OCI-LY1 (cell line): ENCODE data around the gene ARHGEF19.
A peak's percentile ranks its signal among the peaks of the same experiment; 100 is the strongest.

ENCODE experiments used
- H2AFZ ChIP-seq: fragments of 200-600 bp; sonication (generic), shearing (Covaris generic); 2 replicates; pipeline ENCODE4 v1.6.0; 2014; ENCODE audit warnings: antibody characterized with exemption, mild to moderate bottlenecking, low read length
- H3F3A ChIP-seq: fragments of 200-600 bp; sonication (generic), shearing (Covaris generic); 2 replicates; pipeline ENCODE4 v1.6.0; 2014; ENCODE audit warnings: mild to moderate bottlenecking, antibody characterized with exemption, low read length, moderate library complexity; ENCODE audit not compliant: insufficient read depth
- H3K27ac ChIP-seq: fragments of 200-600 bp; sonication (generic); 2 replicates; pipeline ENCODE4 v1.5.1; 2014; ENCODE audit warnings: low read length, mixed run types, mild to moderate bottlenecking, low read depth; ENCODE audit not compliant: poor library complexity, severe bottlenecking
- H3K27me3 ChIP-seq: fragments of 200-600 bp; sonication (generic); 2 replicates; pipeline ENCODE4 v1.6.0; 2014; ENCODE audit warnings: antibody characterized with exemption, mild to moderate bottlenecking, low read length, moderate library complexity; ENCODE audit not compliant: insufficient read depth
- H3K36me3 ChIP-seq: fragments of 200-600 bp; sonication (generic); 2 replicates; pipeline ENCODE4 v1.6.1; 2014; ENCODE audit warnings: mild to moderate bottlenecking, antibody characterized with exemption, low read length, moderate library complexity, mixed read lengths; ENCODE audit not compliant: insufficient read depth
- H3K4me1 ChIP-seq: fragments of 200-600 bp; sonication (generic); 2 replicates; pipeline ENCODE4 v1.5.1; 2014; ENCODE audit warnings: mild to moderate bottlenecking, low read length, moderate library complexity; ENCODE audit not compliant: insufficient read depth, severe bottlenecking
- H3K4me2 ChIP-seq: fragments of 200-600 bp; sonication (generic), shearing (Covaris generic); 2 replicates; pipeline ENCODE4 v1.6.1; 2014; ENCODE audit warnings: low read length
- H3K4me3 ChIP-seq: fragments of 200-600 bp; sonication (generic); 2 replicates; pipeline ENCODE4 v1.5.1; 2014; ENCODE audit warnings: low read length, low read depth, mild to moderate bottlenecking, mixed read lengths; ENCODE audit not compliant: poor library complexity, severe bottlenecking
- H3K79me2 ChIP-seq: fragments of 200-600 bp; shearing (Covaris generic); 2 replicates; pipeline ENCODE4 v1.6.1; 2016; ENCODE audit warnings: mixed run types, low read length, mixed read lengths; ENCODE audit not compliant: insufficient read depth
- H3K9ac ChIP-seq: fragments of 200-600 bp; sonication (generic), shearing (Covaris generic); 2 replicates; pipeline ENCODE4 v1.6.1; 2014; ENCODE audit warnings: mild to moderate bottlenecking, low read length, mixed read lengths
- H3K9me2 ChIP-seq: fragments of 200-600 bp; sonication (generic), shearing (Covaris generic); 2 replicates; pipeline ENCODE4 v1.6.1; 2014; ENCODE audit warnings: low read depth, mild to moderate bottlenecking, low read length, mixed read lengths
- H3K9me3 ChIP-seq: fragments of 200-600 bp; shearing (Covaris generic); 2 replicates; pipeline ENCODE4 v1.6.1; 2014; ENCODE audit warnings: low read length, mixed read lengths
- H4K20me1 ChIP-seq: fragments of 200-600 bp; sonication (generic), shearing (Covaris generic); 2 replicates; pipeline ENCODE4 v1.6.0; 2016; ENCODE audit warnings: mild to moderate bottlenecking, low read length; ENCODE audit not compliant: insufficient read depth
- CTCF ChIP-seq: fragments of 200-600 bp; sonication (generic), shearing (Covaris generic); IDR thresholded peaks from 2 replicates; pipeline ENCODE4 v1.5.1; 2017; ENCODE audit warnings: mild to moderate bottlenecking, antibody characterized with exemption, low read length, moderate library complexity, mixed read lengths
- EZH2 ChIP-seq: fragments of 200-600 bp; sonication (generic), shearing (Covaris generic); IDR thresholded peaks from 2 replicates; pipeline ENCODE4 v1.8.0; 2017; ENCODE audit warnings: borderline replicate concordance, mixed run types, mild to moderate bottlenecking, antibody characterized with exemption, low read length, moderate library complexity, mixed read lengths

ARHGEF19 gene

GRCh38 chr1:16237343-16237830 is 24.9 kb upstream of the ARHGEF19 start:
- Histone ChIP-seq H3K9ac (peak overlapping the region; percentile 68), H3K4me2 (peak overlapping the region; percentile 92), H3K27me3 (no peaks in the 10 kb centered on the region), H4K20me1 (no peaks in the 10 kb centered on the region), H3K9me3 (no peaks in the 10 kb centered on the region), H3K36me3 (no peaks in the 10 kb centered on the region), H3K9me2 (no peaks in the 10 kb centered on the region), H3F3A (no peaks in the 10 kb centered on the region), H2AFZ (peak overlapping the region; percentile 80), H3K27ac (peak overlapping the region; percentile 7), H3K4me3 (peak overlapping the region; percentile 70), H3K4me1 (peaks cover 22% of the 10 kb centered on the region), H3K79me2 (no peaks in the 10 kb centered on the region)
- TF ChIP-seq CTCF (no peak), EZH2 (no peak)

- no peak for TF ChIP-seq CTCF
- no peak for TF ChIP-seq EZH2
- Histone ChIP-seq H3K4me2 (peak within 1 kb of the TSS; percentile 92), H3K4me1 (peaks cover 22% of the 10 kb centered on the region), H3K27ac (peak within 1 kb of the TSS; percentile 13), H3K4me3 (peak within 1 kb of the TSS; percentile 70), H4K20me1 (no peaks in the 10 kb centered on the region), H3K9me2 (no peaks in the 10 kb centered on the region), H3K79me2 (no peaks in the 10 kb centered on the region), H2AFZ (peak within 1 kb of the TSS; percentile 80), H3K27me3 (no peaks in the 10 kb centered on the region), H3K9me3 (no peaks in the 10 kb centered on the region), H3K36me3 (no peaks in the 10 kb centered on the region), H3K9ac (peak within 1 kb of the TSS; percentile 68), H3F3A (no peaks in the 10 kb centered on the region)
Observed at GRCh38 chr1:16236511-16237342, 24.3 kb upstream of the ARHGEF19 start, which contains the start of gene CPLANE2. CPLANE2 (minus strand) TSS chr1:16237183; CDS start chr1:16236742, 441 bp downstream.

- Histone ChIP-seq H4K20me1 (no peaks in the 10 kb centered on the region), H3K4me1 (peaks cover 22% of the 10 kb centered on the region), H3K9ac (peak overlapping the region; percentile 68), H3K27ac (peak overlapping the region; percentile 13), H3K36me3 (no peaks in the 10 kb centered on the region), H3K4me2 (peak overlapping the region; percentile 92), H3K27me3 (no peaks in the 10 kb centered on the region), H2AFZ (no peak overlapping the region), H3K4me3 (peak overlapping the region; percentile 70), H3K9me3 (no peaks in the 10 kb centered on the region), H3K79me2 (no peaks in the 10 kb centered on the region), H3F3A (no peaks in the 10 kb centered on the region), H3K9me2 (no peaks in the 10 kb centered on the region)
- TF ChIP-seq EZH2 (no peak), CTCF (peak; percentile 44)
Observed at GRCh38 chr1:16235944-16236510, 23.6 kb upstream of the ARHGEF19 start.
